Stimulated activated CD4-positive, alpha-beta T cell treated with anti-CD3 and anti-CD28 coated beads, Interleukin-2, amount 100 ng/mL, for 4 hours (primary cell): ENCODE data around the gene DLL3.

Experiments
- DNase-seq: peaks from one replicate; pipeline ENCODE4 v3.0.0-alpha.2; 2020; ENCODE audit warnings: low read depth

Gene DLL3

GRCh38 chr19:39481676-39482075 is 17.1 kb upstream of the DLL3 start:
- DNase-seq: no peak

- DNase-seq: no peak
Measured at GRCh38 chr19:39483141-39483540, 15.6 kb upstream of the DLL3 start.

GRCh38 chr19:39489756-39490155 is 9.0 kb upstream of the DLL3 start:
- DNase-seq: no peak

GRCh38 chr19:39492225-39492624 is 6.5 kb upstream of the DLL3 start:
- no peak for DNase-seq

- no peak for DNase-seq
Measured at GRCh38 chr19:39492788-39493187, 6.0 kb upstream of the DLL3 start.

GRCh38 chr19:39494661-39495060 is 4.1 kb upstream of the DLL3 start:
- no peak for DNase-seq

GRCh38 chr19:39496063-39496462 is 2.7 kb upstream of the DLL3 start:
- DNase-seq: no peak

GRCh38 chr19:39497701-39497995 is 1.1 kb upstream of the DLL3 start:
- DNase-seq: no peak

- DNase-seq: no peak
Measured at GRCh38 chr19:39497996-39498797, 550 bp upstream of the DLL3 start.

- no peak for DNase-seq
Measured at GRCh38 chr19:39499932-39500331, 1.2 kb downstream of the DLL3 start.

- DNase-seq: no peak
Measured at GRCh38 chr19:39500543-39500942, 1.8 kb downstream of the DLL3 start.

- DNase-seq: no peak
Measured at GRCh38 chr19:39501340-39501739, 2.6 kb downstream of the DLL3 start.

GRCh38 chr19:39502640-39503417 is 4.1 kb downstream of the DLL3 start:
- peak; percentile 65 for DNase-seq

GRCh38 chr19:39506598-39506943 is 7.8 kb downstream of the DLL3 start:
- no peak for DNase-seq

- DNase-seq: peak; percentile 38
Measured at GRCh38 chr19:39506944-39507714, 8.4 kb downstream of the DLL3 start.

- no peak for DNase-seq
Measured at GRCh38 chr19:39507715-39508364, 9.1 kb downstream of the DLL3 start.

GRCh38 chr19:39508629-39509028 is 9.9 kb downstream of the DLL3 start:
- DNase-seq: no peak

- no peak for DNase-seq
Measured at GRCh38 chr19:39509233-39509632, 10.5 kb downstream of the DLL3 start.

- no peak for DNase-seq
Measured at GRCh38 chr19:39512988-39513387, 14.2 kb downstream of the DLL3 start.

GRCh38 chr19:39514840-39515550 is 16.2 kb downstream of the DLL3 start, which contains the start of gene SELENOV:
TSS of gene SELENOV (plus strand) at chr19:39515139. CDS start at chr19:39515213, 74 bp downstream.
- DNase-seq: no peak

GRCh38 chr19:39515551-39516191 is 16.9 kb downstream of the DLL3 start:
- DNase-seq: no peak
